AG09319 (cell line): ENCODE measurements around the gene UQCRC2.

Experiments used
- DNase-seq: peaks from one replicate; pipeline ENCODE4 v3.0.0-alpha.2; 2010; ENCODE audit warnings: low read depth; ENCODE audit errors: extremely low read depth
- CTCF ChIP-seq: IDR thresholded peaks from 2 replicates; pipeline ENCODE4 v1.5.1; 2011; ENCODE audit warnings: low read depth, mild to moderate bottlenecking, inconsistent platforms, low read length, moderate library complexity

UQCRC2 gene

GRCh38 chr16:22005746-22006145 lies 52.6 kb downstream of the UQCRC2 start:
- TF ChIP-seq CTCF, result no peak
- DNase-seq, result no peak

- no peak for DNase-seq
- no peak for TF ChIP-seq CTCF
Measured at GRCh38 chr16:22006636-22007035, 53.5 kb downstream of the UQCRC2 start.

- TF ChIP-seq CTCF, result no peak
- no peak for DNase-seq
Measured at GRCh38 chr16:22007159-22007508, 54.0 kb downstream of the UQCRC2 start.

GRCh38 chr16:22007509-22008214 lies 54.5 kb downstream of the UQCRC2 start, which contains the start of gene MOSMO:
TSS of gene MOSMO (plus strand) at chr16:22008111. CDS start at chr16:22008302, 191 bp downstream.
- DNase-seq, result no peak
- no peak for TF ChIP-seq CTCF

- TF ChIP-seq CTCF, result no peak
- DNase-seq, result no peak
Measured at GRCh38 chr16:22008215-22009059, 55.3 kb downstream of the UQCRC2 start.

GRCh38 chr16:22010902-22011301 lies 57.7 kb downstream of the UQCRC2 start:
- no peak for TF ChIP-seq CTCF
- no peak for DNase-seq

- no peak for TF ChIP-seq CTCF
Measured at GRCh38 chr16:22012241-22012640, 59.1 kb downstream of the UQCRC2 start.

More at GRCh38 chr16:22012241-22012640, 59.1 kb downstream of the UQCRC2 start:
- DNase-seq, result no peak
